GM20000 (cell line): Measurements from ENCODE around the gene ZNF527.

Source experiments
- DNase-seq: peaks from one replicate; pipeline ENCODE4 v3.0.0; 2012; ENCODE audit warnings: low spot score
- TF ChIP-seq, protein P1 (sequence below): IDR thresholded peaks from 2 replicates; pipeline ENCODE4 v1.5.1; 2012; ENCODE audit warnings: mild to moderate bottlenecking, control low read depth; ENCODE audit errors: extremely low read depth, missing control alignments

Gene ZNF527

DNA sequence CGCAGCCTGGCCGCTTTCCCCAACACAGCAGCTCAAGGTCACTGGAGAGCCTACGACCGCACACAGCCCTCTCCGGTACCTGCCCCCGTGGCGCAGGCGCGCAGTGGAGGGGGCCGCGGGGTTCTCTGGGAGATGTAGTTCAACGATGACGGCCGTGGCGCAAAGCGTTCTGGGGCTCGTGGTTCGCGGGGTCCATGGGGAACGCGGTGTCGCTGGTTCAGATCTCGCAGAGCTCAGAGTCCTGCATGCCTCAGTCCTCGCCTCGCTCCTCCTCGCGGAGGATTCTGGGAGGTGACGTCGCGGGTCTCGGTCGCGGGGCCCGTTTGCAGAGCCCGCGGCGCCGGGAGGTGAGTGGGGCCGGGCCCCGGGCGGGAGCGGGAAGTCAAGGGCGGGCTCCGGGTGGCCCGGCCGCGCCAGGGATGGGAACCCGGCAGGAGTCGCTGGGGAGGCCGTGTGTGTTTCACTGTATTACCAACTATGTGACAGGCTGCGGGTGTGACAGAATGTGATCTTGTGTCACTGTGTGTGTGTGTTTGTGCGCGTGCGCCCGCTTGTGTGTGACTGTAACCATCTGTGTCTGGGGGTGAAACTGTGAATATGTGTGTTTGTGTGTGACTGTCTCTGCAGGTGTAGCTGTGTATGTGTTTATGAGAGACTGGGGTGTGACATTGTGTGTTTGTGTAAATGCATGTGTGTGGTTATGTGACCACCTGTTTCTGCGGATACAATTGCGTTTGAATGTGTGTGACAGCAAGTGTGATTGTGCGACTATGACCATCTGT is at the start of gene ZNF527:
Gene ZNF527 (plus strand): TSS at position 220 of the 782 bp plus-strand sequence. CDS start 3,100 bp downstream, outside the sequence.
- DNase-seq, result peak; percentile 95
- TF ChIP-seq, protein P1, sequence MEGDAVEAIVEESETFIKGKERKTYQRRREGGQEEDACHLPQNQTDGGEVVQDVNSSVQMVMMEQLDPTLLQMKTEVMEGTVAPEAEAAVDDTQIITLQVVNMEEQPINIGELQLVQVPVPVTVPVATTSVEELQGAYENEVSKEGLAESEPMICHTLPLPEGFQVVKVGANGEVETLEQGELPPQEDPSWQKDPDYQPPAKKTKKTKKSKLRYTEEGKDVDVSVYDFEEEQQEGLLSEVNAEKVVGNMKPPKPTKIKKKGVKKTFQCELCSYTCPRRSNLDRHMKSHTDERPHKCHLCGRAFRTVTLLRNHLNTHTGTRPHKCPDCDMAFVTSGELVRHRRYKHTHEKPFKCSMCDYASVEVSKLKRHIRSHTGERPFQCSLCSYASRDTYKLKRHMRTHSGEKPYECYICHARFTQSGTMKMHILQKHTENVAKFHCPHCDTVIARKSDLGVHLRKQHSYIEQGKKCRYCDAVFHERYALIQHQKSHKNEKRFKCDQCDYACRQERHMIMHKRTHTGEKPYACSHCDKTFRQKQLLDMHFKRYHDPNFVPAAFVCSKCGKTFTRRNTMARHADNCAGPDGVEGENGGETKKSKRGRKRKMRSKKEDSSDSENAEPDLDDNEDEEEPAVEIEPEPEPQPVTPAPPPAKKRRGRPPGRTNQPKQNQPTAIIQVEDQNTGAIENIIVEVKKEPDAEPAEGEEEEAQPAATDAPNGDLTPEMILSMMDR, result no peak

DNA sequence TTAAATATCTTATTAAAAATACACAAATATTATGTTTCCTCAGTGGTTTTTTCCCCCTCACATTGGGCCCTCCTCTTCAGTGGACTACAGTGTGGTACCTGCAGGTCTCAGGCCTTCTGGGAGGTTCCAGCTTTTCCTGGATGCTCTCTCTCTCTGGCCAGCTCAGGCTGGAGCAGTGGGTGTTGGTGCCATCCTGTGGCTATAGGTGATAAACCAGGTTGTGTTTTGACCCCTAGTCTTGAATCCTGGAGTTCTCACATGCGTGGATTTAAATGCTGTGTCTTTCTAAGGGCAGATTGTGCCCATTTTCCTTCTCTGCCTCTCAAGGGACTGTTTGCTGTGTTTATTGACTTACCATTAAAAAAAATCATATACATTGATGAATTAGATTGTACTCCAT is 41.2 kb upstream of the ZNF527 start:
- TF ChIP-seq, protein P1, result no peak
- no peak for DNase-seq

DNA sequence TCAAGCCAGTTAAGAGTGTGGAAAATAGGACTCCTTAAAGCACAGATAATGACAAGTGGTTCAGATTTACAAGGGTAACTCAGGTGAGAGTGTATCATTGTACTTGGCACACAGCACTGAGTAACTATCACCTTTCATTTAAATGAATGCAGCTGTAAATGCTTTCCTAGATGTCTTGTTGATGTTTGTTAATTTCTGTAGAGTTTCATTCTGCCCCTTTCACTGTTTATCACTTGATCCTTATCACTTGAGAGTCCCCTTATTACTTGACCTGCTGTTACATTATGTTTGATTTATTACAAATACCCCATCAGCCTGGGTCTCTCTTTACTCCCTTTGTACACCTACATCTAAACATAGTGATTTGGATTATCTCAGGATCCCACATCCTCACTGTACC is 38.1 kb upstream of the ZNF527 start:
- TF ChIP-seq, protein P1, result no peak
- DNase-seq, result no peak

DNA sequence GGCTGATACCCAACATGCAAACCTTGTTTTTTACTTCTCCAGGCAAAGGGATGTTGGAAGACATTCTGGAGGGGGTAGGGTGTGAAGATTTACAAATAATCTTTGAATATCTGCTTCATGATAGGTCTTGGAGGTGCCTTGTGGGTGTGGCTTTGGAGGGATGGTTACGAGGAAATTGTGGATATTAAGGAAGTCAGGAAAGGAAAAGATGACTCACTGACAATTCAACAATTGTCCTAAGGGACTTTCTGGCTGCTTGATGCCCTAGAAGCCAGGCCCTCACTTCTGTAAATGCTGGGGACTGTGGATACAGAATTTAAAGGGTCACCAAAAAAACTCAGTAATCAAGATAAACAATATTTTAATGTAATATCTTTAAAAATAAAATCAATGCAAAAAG is 37.4 kb upstream of the ZNF527 start:
- no peak for DNase-seq
- TF ChIP-seq, protein P1, result no peak

DNA sequence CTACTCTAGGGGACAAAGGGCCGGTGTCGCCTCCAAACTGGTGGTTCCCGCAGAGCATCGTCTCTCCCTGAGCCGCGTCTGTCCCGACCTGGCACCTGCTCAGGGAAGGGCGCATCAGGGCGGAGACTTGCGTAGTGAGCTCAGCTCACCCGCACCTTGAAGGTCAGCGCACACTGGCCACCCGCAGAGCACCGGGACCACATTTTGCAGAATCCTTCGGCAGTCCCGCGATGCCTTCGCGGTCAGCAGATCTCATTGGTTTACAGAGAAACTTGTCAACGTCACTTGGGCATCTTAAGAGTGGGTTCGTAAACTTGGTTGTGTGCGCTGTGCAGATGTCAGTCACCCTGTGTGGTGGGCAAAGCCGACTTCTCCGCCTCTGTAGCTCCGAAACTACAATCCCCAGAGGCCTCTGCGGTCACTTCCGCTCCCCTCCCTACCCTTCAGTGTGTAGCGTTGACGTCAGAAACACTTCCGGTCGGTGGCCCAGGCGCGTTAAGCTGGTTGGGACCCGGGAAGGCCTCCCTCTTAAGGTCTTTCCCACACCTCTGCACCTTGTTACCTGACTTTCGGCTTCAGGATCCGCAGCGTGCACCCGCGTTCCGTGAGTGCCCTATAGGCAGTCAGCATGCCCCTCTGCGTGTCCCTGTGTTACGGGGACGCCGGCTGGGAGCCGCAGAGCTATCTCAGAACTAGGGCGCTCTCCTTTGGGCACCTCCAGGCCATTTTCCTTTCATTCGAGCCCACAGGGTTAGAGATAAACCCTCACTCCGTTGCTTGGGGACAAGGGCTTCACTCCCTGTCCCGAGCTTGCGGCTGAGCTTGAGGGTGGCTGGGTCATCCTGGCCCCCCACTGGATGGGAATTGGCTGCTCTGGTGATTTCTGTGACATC is 36.5 kb upstream of the ZNF527 start:
- DNase-seq, result peak; percentile 87
- TF ChIP-seq, protein P1, result no peak

DNA sequence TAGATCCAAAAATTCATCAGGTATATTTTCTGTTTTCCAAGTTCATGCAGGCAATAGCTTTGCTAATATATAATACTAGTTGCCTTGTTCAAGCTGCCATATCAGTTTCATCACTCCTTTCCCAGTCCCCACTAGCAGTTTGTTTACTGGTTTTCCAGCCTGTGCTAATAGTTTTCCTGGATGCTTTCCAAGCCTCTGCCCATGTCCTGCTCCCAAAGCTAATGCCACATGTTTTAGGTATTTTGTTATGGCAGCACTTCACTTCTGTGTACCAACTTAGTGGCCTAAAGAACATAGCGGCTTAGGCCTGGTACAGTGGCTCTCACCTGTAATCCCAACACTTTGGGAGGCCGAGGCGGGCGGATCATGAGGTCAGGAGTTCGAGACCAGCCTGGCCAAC is 28.1 kb upstream of the ZNF527 start:
- TF ChIP-seq, protein P1, result no peak
- DNase-seq, result no peak

DNA sequence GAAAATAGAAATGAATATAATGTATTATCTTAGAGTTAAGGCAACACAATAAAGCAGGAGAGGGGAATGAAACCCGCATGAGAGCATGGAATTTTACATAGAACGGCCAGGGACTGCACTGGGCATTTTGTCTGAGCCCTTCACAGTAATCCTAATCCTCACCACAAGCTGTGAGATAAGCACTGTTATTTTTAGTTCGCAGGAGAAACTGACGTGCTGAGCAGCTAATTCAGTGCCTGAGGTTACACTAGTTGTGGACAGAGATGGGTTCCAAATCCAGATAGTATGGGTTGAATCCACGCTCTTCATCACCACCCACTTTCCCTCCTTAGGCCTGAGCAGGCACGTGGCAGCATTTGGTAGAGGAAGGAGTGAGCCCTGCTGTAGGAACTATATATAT is 24.8 kb upstream of the ZNF527 start:
- TF ChIP-seq, protein P1, result no peak
- no peak for DNase-seq
